ENCODE measurements around the gene TNFRSF1A.

GRCh38 chr12:6375269-6376078, 33.6 kb upstream of the TNFRSF1A start, which contains the start of gene SCNN1A:
- TF ChIP-seq POLR2A (IDR thresholded peaks at IDR 0.05) (no peak), CTCF (IDR thresholded peaks at IDR 0.05 in 8 of 11, conservative IDR thresholded peaks at IDR 0.05 in 3 of 11) (no peak)

Data from spleen (tissue), 7 donors.